HG03460 (cell line): Measurements from ENCODE around the gene VKORC1.

Source experiments
- ATAC-seq: cut with Tn5 transposase; IDR thresholded peaks from one replicate; pipeline ENCODE4 v1.9.1; 2021; ENCODE audit not compliant: unreplicated experiment

The VKORC1 gene

GRCh38 chr16:31083081-31083480, 11.5 kb downstream of the VKORC1 start:
- no peak for ATAC-seq

DNA sequence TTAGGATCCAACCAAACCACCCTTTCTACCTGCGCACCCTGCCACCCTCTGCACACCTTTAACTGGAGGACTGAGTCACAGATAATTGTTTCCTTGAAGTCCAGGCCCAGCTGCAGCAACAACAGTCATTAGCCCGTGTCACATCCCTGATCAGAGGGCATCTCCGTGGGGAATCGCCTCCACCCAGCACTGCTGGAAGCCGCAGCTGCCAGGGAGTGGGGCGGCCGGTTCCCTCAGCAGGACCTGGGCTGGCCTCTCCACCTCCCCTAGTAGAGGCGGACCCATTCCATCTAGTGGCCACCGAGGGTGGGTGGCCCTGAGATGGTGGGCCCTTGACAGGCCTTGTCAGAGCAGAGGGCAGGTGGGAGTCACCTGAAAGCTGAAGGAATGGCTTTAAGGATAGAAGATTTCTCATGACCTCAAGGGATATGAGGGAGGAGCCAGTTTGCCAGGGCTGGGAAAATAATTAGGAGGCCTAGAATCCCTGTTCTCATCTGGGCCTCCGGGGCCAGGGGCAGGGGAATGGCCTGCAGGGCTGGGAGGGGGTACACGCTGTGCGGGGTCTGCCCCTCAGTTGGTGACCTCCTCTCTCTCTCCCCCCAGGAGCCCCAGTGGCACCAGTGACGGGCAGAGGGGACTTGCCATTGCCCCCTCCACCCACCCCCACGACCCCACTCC, 12.1 kb downstream of the VKORC1 start:
- ATAC-seq: no peak

DNA sequence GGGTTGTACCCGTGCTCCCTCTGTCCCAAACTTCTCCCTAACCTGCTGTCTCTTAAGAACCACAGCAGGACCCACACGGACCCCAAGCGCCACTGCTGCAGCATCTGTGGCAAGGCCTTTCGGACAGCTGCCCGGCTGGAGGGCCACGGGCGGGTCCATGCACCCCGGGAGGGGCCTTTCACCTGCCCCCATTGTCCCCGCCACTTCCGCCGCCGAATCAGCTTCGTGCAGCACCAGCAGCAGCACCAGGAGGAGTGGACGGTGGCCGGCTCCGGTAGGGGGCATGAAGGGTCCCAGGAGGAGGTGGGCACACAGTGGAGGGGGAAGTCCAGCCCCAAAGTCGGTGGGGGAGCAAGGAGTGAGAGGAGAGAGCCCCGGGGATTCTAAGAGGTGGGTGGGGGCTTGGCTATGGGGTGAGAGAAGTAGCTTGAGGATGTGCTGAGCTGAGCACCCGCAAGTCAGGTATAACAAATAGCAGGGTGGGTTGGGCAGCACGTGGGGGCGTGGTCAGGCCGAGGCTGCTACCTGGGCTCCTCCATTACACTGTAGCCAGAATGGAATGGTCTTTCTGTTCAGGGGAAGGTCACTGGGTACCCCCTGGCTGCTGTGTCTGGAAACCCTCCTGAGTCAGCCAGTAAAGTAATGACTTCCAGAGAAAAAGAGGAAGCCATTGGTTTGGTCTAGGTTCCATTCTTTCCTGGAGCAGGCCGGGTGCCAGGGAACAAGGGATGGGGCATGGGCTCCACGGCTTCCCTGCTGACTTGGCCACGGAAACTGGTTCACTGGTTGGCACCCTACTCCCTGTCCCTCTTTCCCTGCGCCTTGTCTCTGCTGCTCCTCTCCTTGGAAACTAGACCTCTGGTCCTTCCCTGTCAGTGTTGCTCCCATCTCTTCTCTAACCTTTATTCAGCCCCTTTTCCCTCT, 12.9 kb downstream of the VKORC1 start:
- no peak for ATAC-seq

DNA sequence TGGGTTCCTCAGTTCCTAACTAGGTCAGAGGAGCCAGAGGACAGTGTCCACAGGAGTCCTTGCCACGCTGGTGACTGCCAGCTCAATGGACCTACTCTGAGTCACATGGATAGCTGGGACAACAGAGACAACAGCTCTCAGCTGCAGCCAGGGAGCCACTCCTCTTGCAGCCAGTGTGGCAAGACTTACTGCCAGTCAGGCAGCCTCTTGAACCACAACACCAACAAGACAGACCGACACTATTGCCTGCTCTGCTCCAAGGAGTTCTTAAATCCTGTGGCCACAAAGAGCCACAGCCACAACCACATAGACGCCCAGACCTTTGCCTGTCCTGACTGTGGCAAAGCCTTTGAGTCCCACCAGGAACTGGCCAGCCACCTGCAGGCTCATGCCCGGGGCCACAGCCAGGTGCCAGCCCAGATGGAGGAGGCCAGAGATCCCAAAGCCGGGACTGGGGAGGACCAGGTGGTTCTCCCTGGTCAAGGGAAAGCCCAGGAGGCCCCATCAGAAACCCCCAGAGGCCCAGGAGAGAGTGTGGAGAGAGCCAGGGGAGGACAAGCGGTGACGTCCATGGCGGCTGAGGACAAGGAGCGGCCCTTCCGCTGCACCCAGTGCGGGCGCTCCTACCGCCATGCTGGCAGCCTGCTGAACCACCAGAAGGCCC, 13.7 kb downstream of the VKORC1 start:
- ATAC-seq: no peak

GRCh38 chr16:31080035-31080629, 14.5 kb downstream of the VKORC1 start:
- ATAC-seq: no peak

GRCh38 chr16:31079342-31079944, 15.2 kb downstream of the VKORC1 start:
- no peak for ATAC-seq

DNA sequence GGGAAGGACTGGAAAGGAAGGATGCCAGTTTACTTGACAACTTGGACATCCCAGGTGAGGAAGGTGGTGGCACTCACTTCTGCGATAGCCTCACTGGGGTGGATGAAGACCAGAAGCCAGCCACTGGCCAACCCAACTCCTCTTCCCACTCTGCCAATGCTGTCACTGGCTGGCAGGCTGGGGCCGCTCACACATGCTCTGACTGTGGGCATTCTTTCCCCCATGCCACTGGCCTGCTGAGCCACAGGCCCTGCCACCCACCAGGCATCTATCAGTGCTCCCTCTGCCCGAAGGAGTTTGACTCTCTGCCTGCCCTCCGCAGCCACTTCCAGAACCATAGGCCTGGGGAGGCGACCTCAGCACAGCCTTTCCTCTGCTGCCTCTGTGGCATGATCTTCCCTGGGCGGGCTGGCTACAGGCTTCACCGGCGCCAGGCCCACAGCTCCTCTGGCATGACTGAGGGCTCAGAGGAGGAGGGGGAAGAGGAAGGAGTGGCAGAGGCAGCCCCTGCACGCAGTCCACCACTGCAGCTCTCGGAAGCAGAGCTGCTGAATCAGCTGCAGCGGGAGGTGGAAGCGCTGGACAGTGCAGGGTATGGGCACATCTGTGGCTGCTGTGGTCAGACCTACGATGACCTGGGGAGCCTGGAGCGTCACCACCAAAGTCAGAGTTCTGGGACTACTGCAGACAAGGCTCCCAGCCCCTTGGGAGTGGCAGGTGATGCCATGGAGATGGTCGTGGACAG, 15.8 kb downstream of the VKORC1 start:
- ATAC-seq: no peak

- no peak for ATAC-seq
Observed at GRCh38 chr16:31077592-31078396, 16.8 kb downstream of the VKORC1 start.

GRCh38 chr16:31077024-31077423, 17.6 kb downstream of the VKORC1 start:
- no peak for ATAC-seq

GRCh38 chr16:31076319-31076718, 18.3 kb downstream of the VKORC1 start:
- no peak for ATAC-seq

GRCh38 chr16:31074814-31075183, 19.8 kb downstream of the VKORC1 start:
- no peak for ATAC-seq

DNA sequence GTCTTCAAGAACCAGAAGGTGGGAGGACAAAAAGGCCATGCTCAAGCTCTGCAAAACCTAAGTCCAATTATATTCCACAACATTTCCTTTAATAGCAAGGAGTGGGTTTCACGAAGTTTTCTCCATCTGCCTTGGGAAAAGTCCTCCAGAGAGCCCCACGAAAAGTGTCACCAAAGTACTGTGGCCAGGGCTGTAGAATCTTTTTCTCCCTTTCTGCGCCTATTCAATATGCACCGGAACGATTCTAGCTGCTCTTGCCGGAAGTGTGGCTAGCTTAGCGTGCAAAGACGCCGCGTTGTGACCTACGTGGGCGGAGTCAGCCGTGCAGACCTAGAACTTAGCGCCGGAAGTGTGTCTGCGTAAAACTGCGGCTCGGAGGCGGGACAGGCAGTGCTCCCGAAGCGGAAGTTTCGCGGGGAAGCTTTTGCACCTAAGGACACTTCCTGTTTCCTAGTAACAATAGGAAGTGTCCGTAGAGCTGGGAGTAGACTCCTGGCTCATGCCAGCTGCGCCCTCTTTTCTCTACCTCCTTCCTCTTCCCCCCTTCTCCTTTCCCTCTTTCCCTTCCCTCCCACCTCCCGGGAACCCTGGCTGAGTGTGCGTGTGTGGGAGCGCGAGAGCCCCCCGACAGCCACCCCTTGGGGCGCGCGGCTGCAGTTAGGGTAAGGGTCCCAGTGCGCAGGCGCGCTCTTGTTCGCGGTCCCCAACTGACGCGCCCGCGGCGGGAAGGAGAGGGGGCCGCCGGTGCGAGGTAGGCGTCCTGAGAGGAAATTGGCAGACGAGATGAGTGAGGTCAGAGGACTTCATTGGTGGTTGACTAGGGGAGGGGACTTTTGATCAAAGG, 20.4 kb downstream of the VKORC1 start, which contains the start of the genes ZNF646 and ZNF668:
TSS of gene ZNF646 (plus strand) at position 453 of the 844 bp plus-strand sequence. CDS start 1,903 bp downstream, outside the sequence.
TSS of gene ZNF668 (minus strand) at position 271 of the 844 bp plus-strand sequence. CDS start 9,781 bp downstream, outside the sequence.
- ATAC-seq: peak; percentile 75

- ATAC-seq: peak; percentile 48
Observed at GRCh38 chr16:31073142-31073969, 21.2 kb downstream of the VKORC1 start.

- no peak for ATAC-seq
Observed at GRCh38 chr16:31072540-31073141, 22.0 kb downstream of the VKORC1 start.

DNA sequence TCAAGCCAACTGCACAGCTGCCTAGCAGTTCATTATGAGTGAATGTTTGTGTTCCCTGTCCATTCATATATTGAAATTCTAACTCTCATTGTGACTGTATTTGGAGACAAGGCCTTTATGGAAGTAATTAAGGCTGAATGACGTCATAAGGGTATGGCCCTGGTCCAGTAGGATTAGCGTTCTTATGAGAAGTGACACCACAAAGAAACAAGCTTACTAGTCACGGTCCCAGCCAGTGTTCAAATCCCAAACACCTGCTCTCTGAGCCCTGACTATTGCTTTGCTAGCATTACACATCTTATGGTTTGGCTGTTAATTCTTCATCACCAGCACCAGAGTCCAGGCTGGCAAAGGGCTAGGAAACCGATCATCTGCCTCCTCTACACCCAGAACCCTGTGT, 22.7 kb downstream of the VKORC1 start:
- ATAC-seq: no peak

GRCh38 chr16:31067342-31067741, 27.3 kb downstream of the VKORC1 start:
- ATAC-seq: no peak

DNA sequence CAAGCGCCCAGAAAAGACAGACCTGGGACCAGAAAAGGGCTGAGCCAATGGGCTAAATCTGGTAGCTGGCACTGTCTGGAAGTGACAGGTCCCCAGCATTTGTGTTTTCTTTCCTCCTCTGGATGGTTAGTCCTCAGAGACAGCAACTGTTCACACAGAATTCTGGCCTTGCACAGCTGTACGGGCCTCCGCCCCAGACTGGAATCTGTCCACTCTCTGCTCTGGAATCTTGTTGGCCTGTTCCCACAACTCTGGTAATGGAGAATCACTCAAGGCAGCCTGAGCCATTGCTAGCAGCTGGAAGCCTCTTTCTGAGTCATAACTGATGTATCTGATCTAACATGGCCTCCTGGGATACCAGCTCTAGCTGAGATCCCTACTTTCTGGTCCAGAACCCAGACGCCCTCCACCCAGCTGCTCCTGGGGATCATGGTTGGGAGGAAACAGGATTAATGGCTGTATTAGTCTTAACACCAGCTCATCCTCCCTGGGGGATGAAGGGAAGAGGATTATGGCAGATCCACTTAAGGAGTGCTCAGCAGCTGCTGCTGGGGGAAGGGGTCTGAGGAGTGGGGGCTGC, 29.6 kb downstream of the VKORC1 start:
- ATAC-seq: no peak
